Hepatocyte (in vitro differentiated cells): ENCODE measurements around the gene TMEM123.

Source experiments
- CTCF ChIP-seq: fragments of 200-600 bp; sonication (generic); IDR thresholded peaks from 2 replicates; pipeline ENCODE4 v1.5.1; 2016; ENCODE audit warnings: antibody characterized with exemption, mild to moderate bottlenecking; ENCODE audit not compliant: poor library complexity
- EZH2 ChIP-seq: fragments of 200-600 bp; sonication (generic); IDR thresholded peaks from 2 replicates; pipeline ENCODE4 v1.6.1; 2016; ENCODE audit warnings: antibody characterized with exemption, mild to moderate bottlenecking, borderline replicate concordance
- EZH2phosphoT487 ChIP-seq: fragments of 200-600 bp; sonication (generic); IDR thresholded peaks from one replicate; pipeline ENCODE4 v1.6.1; 2018; ENCODE audit warnings: antibody characterized with exemption, mild to moderate bottlenecking, low read depth, moderate library complexity; ENCODE audit not compliant: unreplicated experiment, severe bottlenecking

- TF ChIP-seq CTCF (no peak), EZH2 (no peak), EZH2phosphoT487 (no peak)
Observed at GRCh38 chr11:102459393-102459792, 6.8 kb upstream of the TMEM123 start.
